NT2/D1 (cell line): ENCODE data around the gene DIDO1.
"Not testable (repeated sequence)": the region's sequence is repeated elsewhere in the genome, so short reads cannot be mapped to it uniquely, and the experiment has no call there.

Experiments
- DNase-seq: peaks from one replicate; pipeline ENCODE4 v3.0.0-alpha.2; 2011; ENCODE audit warnings: low read depth, low spot score
- H3K27me3 ChIP-seq: 2 replicates; pipeline ENCODE4 v1.6.0; 2011; ENCODE audit warnings: mild to moderate bottlenecking; ENCODE audit not compliant: insufficient read length, insufficient read depth
- H3K36me3 ChIP-seq: 2 replicates; pipeline ENCODE4 v1.6.1; 2011; ENCODE audit warnings: mild to moderate bottlenecking, low read length, mixed read lengths; ENCODE audit not compliant: insufficient read depth, insufficient read length
- H3K4me1 ChIP-seq: 2 replicates; pipeline ENCODE4 v1.5.1; 2011; ENCODE audit not compliant: insufficient read depth, insufficient read length
- H3K4me3 ChIP-seq: 2 replicates; pipeline ENCODE4 v1.5.1; 2011; ENCODE audit warnings: low read depth; ENCODE audit not compliant: insufficient read length
- H3K9ac ChIP-seq: 2 replicates; pipeline ENCODE4 v1.6.0; 2011; ENCODE audit warnings: low read depth; ENCODE audit not compliant: insufficient read length
- H3K9me3 ChIP-seq: 2 replicates; pipeline ENCODE4 v1.5.1; 2011; ENCODE audit warnings: mild to moderate bottlenecking, low read length; ENCODE audit not compliant: insufficient read depth
- SUZ12 ChIP-seq: IDR thresholded peaks from 2 replicates; pipeline ENCODE4 v1.6.1; 2011; ENCODE audit not compliant: insufficient read length, insufficient read depth; ENCODE audit errors: extremely low read depth
- YY1 ChIP-seq: IDR thresholded peaks from 2 replicates; pipeline ENCODE4 v1.6.1; 2011; ENCODE audit not compliant: insufficient read length, insufficient read depth
- ZNF274 ChIP-seq: IDR thresholded peaks from 2 replicates; pipeline ENCODE4 v1.6.1; 2011; ENCODE audit warnings: mild to moderate bottlenecking, low read depth, low read length

DIDO1 gene

DNA sequence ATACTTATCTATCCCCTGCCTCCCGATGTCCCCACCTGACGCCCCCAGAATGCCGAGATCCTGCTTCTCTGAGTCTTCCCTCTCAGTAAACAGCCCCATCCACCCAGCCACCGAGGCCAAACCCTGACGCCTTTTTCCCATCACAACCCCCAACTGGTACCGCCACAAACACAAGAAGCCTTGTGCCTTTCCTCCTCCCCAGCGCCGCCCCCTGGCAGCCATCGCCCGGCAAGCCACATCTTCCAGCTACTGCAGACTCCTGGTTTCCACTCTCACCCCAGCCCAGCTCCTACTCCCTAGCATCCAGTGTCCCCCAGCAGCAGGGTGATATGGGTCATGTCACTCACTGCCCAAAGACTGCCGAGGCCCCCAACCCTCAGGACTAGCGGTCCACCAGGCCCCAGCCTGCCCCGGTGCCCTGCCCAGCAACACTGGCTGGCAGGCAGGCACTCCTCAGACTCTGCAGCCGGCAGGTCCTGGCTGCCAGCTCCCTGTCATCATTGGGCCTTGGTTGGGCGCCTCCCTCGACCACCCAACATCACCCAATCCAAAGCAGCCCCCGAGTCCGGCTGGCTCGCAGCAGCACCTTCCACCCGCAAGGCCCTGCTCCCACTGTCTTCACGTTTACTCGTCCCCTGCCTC is 75.9 kb downstream of the DIDO1 start:
- H3K27me3 ChIP-seq, result no peaks in the 10 kb centered on the region
- no peak overlapping the region for H3K4me3 ChIP-seq
- peaks cover 4% of the 10 kb centered on the region for H3K4me1 ChIP-seq
- TF ChIP-seq ZNF274, result no peak
- TF ChIP-seq YY1, result no peak
- no peak for TF ChIP-seq SUZ12
- no peaks in the 10 kb centered on the region for H3K9me3 ChIP-seq
- DNase-seq, result no peak
- H3K36me3 ChIP-seq, result peaks cover 73% of the 10 kb centered on the region
- peak overlapping the region; percentile 36 for H3K9ac ChIP-seq

GRCh38 chr20:62849431-62849830 is 76.9 kb downstream of the DIDO1 start:
- no peaks in the 10 kb centered on the region for H3K9me3 ChIP-seq
- H3K4me3 ChIP-seq, result no peak overlapping the region
- H3K9ac ChIP-seq, result no peak overlapping the region
- no peaks in the 10 kb centered on the region for H3K27me3 ChIP-seq
- H3K36me3 ChIP-seq, result peaks cover 64% of the 10 kb centered on the region
- no peak for TF ChIP-seq YY1
- TF ChIP-seq SUZ12, result no peak
- no peak for TF ChIP-seq ZNF274
- DNase-seq, result no peak
- H3K4me1 ChIP-seq, result peaks cover 4% of the 10 kb centered on the region

DNA sequence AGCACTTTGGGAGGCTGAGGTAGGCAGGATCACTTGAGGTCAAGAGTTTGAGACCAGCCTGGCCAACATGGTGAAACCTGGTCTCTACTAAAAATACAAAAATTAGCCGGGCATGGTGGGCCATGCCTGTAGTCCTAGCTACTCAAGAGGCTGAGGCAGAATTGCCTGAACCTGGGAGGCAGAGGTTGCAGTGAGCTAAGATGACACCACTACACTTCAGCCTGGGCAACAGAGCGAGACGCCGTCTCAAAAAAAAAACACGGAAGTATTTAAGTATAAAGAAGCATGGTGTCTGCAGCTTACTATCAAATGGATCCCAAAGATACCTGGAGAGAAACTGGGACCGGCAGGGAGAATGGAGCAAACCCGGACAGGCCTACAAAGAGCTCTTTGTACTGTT is 77.4 kb downstream of the DIDO1 start:
- H3K27me3 ChIP-seq, H3K4me3 ChIP-seq, H3K9me3 ChIP-seq, H3K9ac ChIP-seq, H3K4me1 ChIP-seq, DNase-seq: not testable (repeated sequence)
- peaks cover 59% of the 10 kb centered on the region for H3K36me3 ChIP-seq

DNA sequence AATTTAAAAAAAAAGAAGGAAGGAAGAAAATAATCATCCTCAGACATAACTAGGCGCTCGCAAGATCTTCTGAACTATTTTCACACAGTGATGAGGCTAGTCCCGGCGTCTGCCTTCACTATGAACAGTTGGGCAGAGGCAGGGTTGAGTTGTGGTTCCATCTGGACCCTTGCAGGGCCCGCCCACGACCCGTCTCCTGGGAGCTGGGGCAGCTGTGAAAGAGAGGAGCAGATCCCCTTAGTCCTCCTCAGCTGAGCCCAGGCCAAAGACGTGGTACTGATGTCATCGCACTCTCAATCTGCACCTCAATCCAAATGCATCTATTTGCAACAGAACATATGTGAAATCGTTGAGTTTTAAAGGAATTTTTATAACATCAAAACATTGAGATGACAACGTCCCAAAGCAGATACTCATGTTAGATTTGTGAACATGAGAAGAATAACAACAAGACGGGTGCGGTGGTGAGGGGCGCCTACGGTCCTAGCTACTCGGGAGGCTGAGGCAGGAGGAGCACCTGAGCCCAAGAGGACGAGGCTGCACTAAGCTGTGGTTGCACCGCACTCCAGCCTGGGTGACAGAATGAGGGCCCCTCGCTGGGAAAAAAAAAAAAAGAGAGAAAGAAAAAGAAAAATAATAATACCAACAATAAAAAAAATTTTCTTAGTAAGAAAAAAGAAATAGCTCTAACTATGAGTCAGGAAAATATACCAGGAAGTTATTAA is 80.0 kb downstream of the DIDO1 start:
- TF ChIP-seq YY1 (no peak), SUZ12 (no peak), ZNF274 (no peak)
- DNase-seq, result no peak
- peaks cover 44% of the 10 kb centered on the region for H3K36me3 ChIP-seq
- H3K9ac ChIP-seq, result no peak overlapping the region
- H3K27me3 ChIP-seq, result no peaks in the 10 kb centered on the region
- H3K4me1 ChIP-seq, result peaks cover 4% of the 10 kb centered on the region
- H3K9me3 ChIP-seq, result peaks cover 3% of the 10 kb centered on the region; the same call in 1 of the 2 replicates
- no peak overlapping the region for H3K4me3 ChIP-seq

DNA sequence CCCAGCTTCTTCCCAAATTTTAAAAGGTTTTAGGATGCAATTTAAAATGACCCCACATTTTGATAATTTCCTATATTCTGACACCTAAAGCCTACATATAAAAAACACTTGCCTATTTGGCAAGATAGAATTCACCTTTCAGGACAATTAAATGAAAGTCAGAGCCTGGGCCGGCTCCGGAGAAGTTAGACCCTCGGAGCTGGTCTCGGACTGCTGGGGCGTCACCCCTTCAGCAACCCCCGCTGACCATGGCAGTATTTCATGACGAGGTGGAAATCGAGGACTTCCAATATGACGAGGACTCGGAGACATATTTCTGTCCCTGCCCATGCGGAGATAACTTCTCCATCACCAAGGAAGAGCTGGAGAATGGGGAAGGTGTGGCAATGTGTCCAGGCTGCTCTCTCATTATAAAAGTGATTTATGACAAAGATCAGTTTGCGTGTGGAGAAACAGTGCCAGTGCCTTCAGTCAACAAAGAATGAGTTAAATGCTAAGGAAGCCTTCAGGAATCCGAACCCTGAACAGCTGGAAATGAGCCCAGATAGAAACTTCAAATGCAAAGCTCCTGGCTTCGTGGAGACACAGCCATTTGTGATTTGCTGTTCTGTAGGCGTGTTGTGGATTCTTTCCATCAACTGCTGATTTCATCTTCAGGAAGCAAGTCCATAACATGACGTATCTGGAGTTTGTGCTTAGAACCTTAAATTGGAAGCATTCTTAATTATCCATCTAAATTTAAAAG is 80.7 kb downstream of the DIDO1 start:
- TF ChIP-seq YY1, result no peak
- TF ChIP-seq SUZ12, result no peak
- no peak for TF ChIP-seq ZNF274
- Histone ChIP-seq H3K9ac (no peak overlapping the region), H3K27me3 (no peaks in the 10 kb centered on the region), H3K9me3 (peaks cover 3% of the 10 kb centered on the region; the same call in 1 of the 2 replicates), H3K4me1 (peaks cover 4% of the 10 kb centered on the region), H3K4me3 (no peak overlapping the region), H3K36me3 (peaks cover 46% of the 10 kb centered on the region)
- DNase-seq, result no peak

DNA sequence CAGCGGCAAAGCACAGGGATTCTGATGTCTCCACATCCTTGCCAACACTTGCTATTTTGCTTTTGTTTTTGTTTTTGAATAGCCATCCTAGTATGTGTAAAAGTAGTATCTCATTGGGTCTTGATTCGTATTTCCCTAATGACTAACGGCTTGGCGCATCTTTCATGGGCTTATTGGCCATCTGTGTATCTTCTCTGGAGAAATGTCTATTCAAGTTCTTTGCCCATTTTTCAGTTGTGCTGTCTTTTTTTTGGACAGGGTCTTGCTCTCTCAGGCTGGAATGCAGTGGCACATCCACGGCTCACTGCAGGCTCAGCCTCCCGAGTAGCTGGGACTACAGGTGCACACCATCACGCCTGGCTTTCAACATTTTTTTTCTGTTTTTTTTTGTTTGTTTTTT is 82.1 kb downstream of the DIDO1 start:
- peaks cover 3% of the 10 kb centered on the region; the same call in 1 of the 2 replicates for H3K9me3 ChIP-seq
- no peak overlapping the region for H3K9ac ChIP-seq
- no peak for DNase-seq
- TF ChIP-seq YY1, result no peak
- TF ChIP-seq SUZ12, result no peak
- no peak for TF ChIP-seq ZNF274
- no peaks in the 10 kb centered on the region for H3K27me3 ChIP-seq
- no peak overlapping the region for H3K4me3 ChIP-seq
- H3K36me3 ChIP-seq, result peaks cover 49% of the 10 kb centered on the region
- peaks cover 4% of the 10 kb centered on the region for H3K4me1 ChIP-seq

GRCh38 chr20:62843656-62844055 is 82.6 kb downstream of the DIDO1 start:
- H3K27me3 ChIP-seq, result no peaks in the 10 kb centered on the region
- no peak for DNase-seq
- TF ChIP-seq SUZ12 (no peak), YY1 (no peak), ZNF274 (no peak)
- peaks cover 4% of the 10 kb centered on the region for H3K4me1 ChIP-seq
- no peak overlapping the region for H3K9ac ChIP-seq
- H3K36me3 ChIP-seq, result peaks cover 49% of the 10 kb centered on the region
- peaks cover 3% of the 10 kb centered on the region; the same call in 1 of the 2 replicates for H3K9me3 ChIP-seq
- no peak overlapping the region for H3K4me3 ChIP-seq
